Measurements from ENCODE around the gene LY86.

The LY86 gene

GRCh38 chr6:6583836-6584235 is 4.7 kb upstream of the LY86 start:
- FAIRE-seq (peak; percentile 57), DNase-seq (ENCODE audit: insufficient read length, low spot score) (no peak)
- TF ChIP-seq POU2F2 (IDR thresholded peaks at IDR 0.05; ENCODE audit: low read depth, low read length) (no peak), POLR2A (IDR thresholded peaks at IDR 0.05; ENCODE audit: low read depth, low read length) (no peak), TAF1 (IDR thresholded peaks at IDR 0.05; ENCODE audit: low read depth, low read length) (no peak), SPI1 (IDR thresholded peaks at IDR 0.05; ENCODE audit: low read depth, low read length) (no peak), PAX5 (IDR thresholded peaks at IDR 0.05; ENCODE audit: insufficient read depth, low read length, severe bottlenecking) (no peak), POLR2AphosphoS5 (IDR thresholded peaks at IDR 0.05; ENCODE audit: low read depth, low read length) (no peak)

- FAIRE-seq (peak; percentile 94), DNase-seq (ENCODE audit: insufficient read length, low spot score) (no peak)
- TF ChIP-seq TAF1 (IDR thresholded peaks at IDR 0.05; ENCODE audit: low read depth, low read length): no peak
- no peak for TF ChIP-seq PAX5 (IDR thresholded peaks at IDR 0.05; ENCODE audit: insufficient read depth, low read length, severe bottlenecking)
- TF ChIP-seq POLR2A (IDR thresholded peaks at IDR 0.05; ENCODE audit: low read depth, low read length): no peak
- TF ChIP-seq POLR2AphosphoS5 (IDR thresholded peaks at IDR 0.05; ENCODE audit: low read depth, low read length): no peak
- no peak for TF ChIP-seq POU2F2 (IDR thresholded peaks at IDR 0.05; ENCODE audit: low read depth, low read length)
- TF ChIP-seq SPI1 (IDR thresholded peaks at IDR 0.05; ENCODE audit: low read depth, low read length): no peak
Observed at GRCh38 chr6:6584310-6585002, 4.1 kb upstream of the LY86 start.

DNA sequence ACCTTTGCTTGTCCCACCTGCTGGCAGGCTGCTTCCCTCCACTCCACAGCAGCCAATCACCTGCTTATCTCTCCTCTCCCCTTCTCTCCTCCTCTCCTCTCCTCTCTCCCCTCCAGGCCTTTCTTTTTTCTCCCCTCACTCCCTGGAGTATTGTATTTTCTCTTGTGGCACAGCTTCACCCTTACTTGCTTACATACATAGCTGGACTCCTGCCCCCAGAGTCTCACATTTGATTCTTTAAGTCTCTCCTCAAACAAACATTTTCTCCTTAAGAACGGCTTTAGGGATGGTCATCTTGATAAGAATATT is 3.6 kb upstream of the LY86 start:
- no peak for DNase-seq (ENCODE audit: insufficient read length, low spot score)
- TF ChIP-seq PAX5 (IDR thresholded peaks at IDR 0.05; ENCODE audit: insufficient read depth, low read length, severe bottlenecking): no peak
- TF ChIP-seq POU2F2 (IDR thresholded peaks at IDR 0.05; ENCODE audit: low read depth, low read length): no peak
- no peak for TF ChIP-seq POLR2A (IDR thresholded peaks at IDR 0.05; ENCODE audit: low read depth, low read length)
- no peak for TF ChIP-seq SPI1 (IDR thresholded peaks at IDR 0.05; ENCODE audit: low read depth, low read length)
- TF ChIP-seq TAF1 (IDR thresholded peaks at IDR 0.05; ENCODE audit: low read depth, low read length): no peak
- no peak for TF ChIP-seq POLR2AphosphoS5 (IDR thresholded peaks at IDR 0.05; ENCODE audit: low read depth, low read length)
- no peak for FAIRE-seq

GRCh38 chr6:6586167-6586566 is 2.4 kb upstream of the LY86 start:
- TF ChIP-seq POU2F2 (IDR thresholded peaks at IDR 0.05; ENCODE audit: low read depth, low read length) (no peak), POLR2AphosphoS5 (IDR thresholded peaks at IDR 0.05; ENCODE audit: low read depth, low read length) (peak; percentile 65)
- no peak for DNase-seq (ENCODE audit: insufficient read length, low spot score)
- FAIRE-seq: no peak

DNA sequence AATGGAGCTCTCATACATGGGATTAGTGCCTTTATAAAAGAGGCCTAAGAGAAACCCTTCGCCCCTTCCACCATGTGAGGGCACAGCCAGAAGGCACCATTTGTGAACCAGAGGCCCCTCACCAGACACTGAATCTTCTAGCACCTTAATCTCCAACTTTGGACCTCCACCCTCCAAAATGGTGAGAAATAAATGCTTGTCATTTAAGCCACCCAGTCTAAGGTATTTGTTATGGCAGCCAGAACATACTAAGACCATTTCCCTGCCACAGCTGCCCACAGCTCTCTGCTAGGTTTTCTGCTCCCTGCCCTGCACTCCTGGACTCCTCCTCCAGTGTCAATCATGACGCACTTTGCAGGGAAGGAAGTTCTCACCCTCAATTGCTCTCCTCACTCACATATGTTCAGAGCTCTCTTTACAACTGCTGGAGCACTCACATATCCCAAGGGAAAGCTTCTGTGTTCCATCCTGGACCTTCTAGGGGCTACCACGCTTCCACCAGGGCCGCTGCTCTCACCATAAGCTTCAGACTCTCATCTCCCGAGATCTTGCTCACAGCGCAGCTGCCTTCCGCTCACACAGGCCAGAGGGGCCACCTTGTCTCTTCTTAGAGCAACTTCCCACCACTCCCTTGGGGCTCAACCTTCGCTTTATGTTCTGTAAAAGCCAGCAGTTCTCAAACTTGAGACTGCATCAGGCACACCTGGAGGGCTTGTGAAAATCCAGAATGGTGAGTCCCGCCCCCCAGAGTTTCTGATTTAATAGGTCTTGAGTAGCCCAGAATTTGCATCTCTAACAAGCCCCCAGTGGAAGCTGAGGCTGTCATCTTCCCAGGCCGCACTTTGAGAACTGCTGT is 1.6 kb upstream of the LY86 start:
- no peak for DNase-seq (ENCODE audit: insufficient read length, low spot score)
- FAIRE-seq: peak; percentile 96
- TF ChIP-seq POLR2AphosphoS5 (IDR thresholded peaks at IDR 0.05; ENCODE audit: low read depth, low read length): peak; percentile 75
- peak; percentile 38 for TF ChIP-seq SPI1 (IDR thresholded peaks at IDR 0.05; ENCODE audit: low read depth, low read length)
- TF ChIP-seq POU2F2 (IDR thresholded peaks at IDR 0.05; ENCODE audit: low read depth, low read length): peak; percentile 94
- TF ChIP-seq POLR2A (IDR thresholded peaks at IDR 0.05; ENCODE audit: low read depth, low read length): peak; percentile 90
- no peak for TF ChIP-seq PAX5 (IDR thresholded peaks at IDR 0.05; ENCODE audit: insufficient read depth, low read length, severe bottlenecking)
- TF ChIP-seq TAF1 (IDR thresholded peaks at IDR 0.05; ENCODE audit: low read depth, low read length): peak; percentile 73

DNA sequence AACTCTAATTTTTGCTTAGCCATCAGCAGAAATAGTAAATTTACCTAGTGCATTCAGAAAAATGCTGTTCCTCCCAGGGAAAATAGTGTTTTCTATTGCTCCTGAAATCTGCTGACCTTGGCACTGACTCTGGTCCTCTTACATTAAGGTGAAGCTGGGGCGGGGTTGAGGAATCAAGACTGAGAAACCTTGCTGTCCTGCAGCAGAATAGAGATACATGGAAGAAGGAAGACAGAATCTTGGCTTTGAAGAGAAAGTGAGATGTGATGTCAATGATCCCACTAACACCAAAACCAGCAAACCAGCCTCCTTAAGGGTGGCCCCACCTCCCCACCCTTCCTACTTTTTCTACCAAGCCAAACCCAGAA is 840 bp upstream of the LY86 start:
- no peak; the same call in 1 of the 2 replicates for TF ChIP-seq TAF1 (IDR thresholded peaks at IDR 0.05; ENCODE audit: low read depth, low read length)
- no peak for TF ChIP-seq SPI1 (IDR thresholded peaks at IDR 0.05; ENCODE audit: low read depth, low read length)
- no peak for TF ChIP-seq PAX5 (IDR thresholded peaks at IDR 0.05; ENCODE audit: insufficient read depth, low read length, severe bottlenecking)
- TF ChIP-seq POLR2AphosphoS5 (IDR thresholded peaks at IDR 0.05; ENCODE audit: low read depth, low read length): no peak; the same call in 1 of the 2 replicates
- no peak for FAIRE-seq
- no peak for DNase-seq (ENCODE audit: insufficient read length, low spot score)

- no peak for DNase-seq (ENCODE audit: insufficient read length, low spot score)
- TF ChIP-seq POU2F2 (IDR thresholded peaks at IDR 0.05; ENCODE audit: low read depth, low read length) (0 out of 2 replicates have a peak, but pooled peaks have one; percentile 42), POLR2AphosphoS5 (IDR thresholded peaks at IDR 0.05; ENCODE audit: low read depth, low read length) (peak; percentile 70), POLR2A (IDR thresholded peaks at IDR 0.05; ENCODE audit: low read depth, low read length) (no peak; the same call in 1 of the 2 replicates), PAX5 (IDR thresholded peaks at IDR 0.05; ENCODE audit: insufficient read depth, low read length, severe bottlenecking) (peak; percentile 25), TAF1 (IDR thresholded peaks at IDR 0.05; ENCODE audit: low read depth, low read length) (peak; percentile 68; the same call in 1 of the 2 replicates)
- no peak for FAIRE-seq
Observed at GRCh38 chr6:6588924-6589709, 597 bp downstream of the LY86 start.

GRCh38 chr6:6590530-6590929 is 2.0 kb downstream of the LY86 start:
- DNase-seq (ENCODE audit: insufficient read length, low spot score) (no peak), FAIRE-seq (no peak)
- TF ChIP-seq POLR2A (IDR thresholded peaks at IDR 0.05; ENCODE audit: low read depth, low read length): 0 out of 2 replicates have a peak, but pooled peaks have one; percentile 7
- TF ChIP-seq TAF1 (IDR thresholded peaks at IDR 0.05; ENCODE audit: low read depth, low read length): no peak

DNA sequence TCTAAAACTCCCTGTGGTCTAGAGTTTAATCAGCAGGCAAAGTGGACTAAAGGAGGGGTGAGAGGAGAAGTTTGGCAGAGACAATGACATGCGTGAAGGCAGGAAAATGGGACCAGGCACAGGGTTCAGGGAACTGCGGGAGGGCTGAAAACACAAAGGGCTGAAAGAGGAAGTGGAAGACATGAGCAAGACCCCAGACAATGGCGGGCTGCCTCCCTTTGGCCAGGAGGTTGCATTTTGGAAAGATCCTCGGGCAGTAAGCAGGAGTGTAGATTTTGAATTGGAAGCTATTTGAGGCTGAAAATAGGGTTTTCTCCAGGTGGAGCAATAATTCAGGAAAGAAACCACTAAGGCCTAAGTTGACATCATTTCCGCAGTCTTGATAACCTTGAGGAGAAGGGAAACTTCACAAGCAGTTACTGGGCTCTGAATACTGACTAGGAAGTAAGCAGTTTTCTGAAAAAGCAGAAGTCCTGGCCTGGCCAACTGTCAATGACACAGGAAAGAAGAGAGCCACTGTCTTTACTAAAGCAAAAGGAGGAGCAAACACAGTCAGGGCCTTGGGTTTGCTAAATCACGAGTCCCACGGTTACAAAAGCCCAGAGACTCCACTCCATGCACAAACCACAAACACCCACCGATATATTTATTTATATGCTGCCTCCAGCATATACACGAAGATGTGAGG is 3.4 kb downstream of the LY86 start:
- FAIRE-seq (no peak), DNase-seq (ENCODE audit: insufficient read length, low spot score) (no peak)
- TF ChIP-seq SPI1 (IDR thresholded peaks at IDR 0.05; ENCODE audit: low read depth, low read length) (peak; percentile 97), POLR2AphosphoS5 (IDR thresholded peaks at IDR 0.05; ENCODE audit: low read depth, low read length) (no peak), POLR2A (IDR thresholded peaks at IDR 0.05; ENCODE audit: low read depth, low read length) (no peak), TAF1 (IDR thresholded peaks at IDR 0.05; ENCODE audit: low read depth, low read length) (peak; percentile 33; the same call in 1 of the 2 replicates), PAX5 (IDR thresholded peaks at IDR 0.05; ENCODE audit: insufficient read depth, low read length, severe bottlenecking) (no peak), POU2F2 (IDR thresholded peaks at IDR 0.05; ENCODE audit: low read depth, low read length) (no peak)
